H9 (cell line): ENCODE results near the gene OR2Y1. TPM values are rescaled to one million over a fixed set of nuclear protein-coding genes. Genes with fewer than 3 reads are reported as not detected.

Experiments used
- DNase-seq: peaks from one replicate; pipeline ENCODE4 v3.0.0-alpha.2; 2017
- H2AFZ ChIP-seq: one replicate; pipeline ENCODE4 v1.6.1; 2013; ENCODE audit warnings: mild to moderate bottlenecking, low read length, control low read depth, moderate library complexity
- H2AK5ac ChIP-seq: 2 replicates; pipeline ENCODE4 v1.6.1; 2013; ENCODE audit warnings: low read length, control low read depth, mixed read lengths; ENCODE audit not compliant: insufficient read length
- H2BK120ac ChIP-seq: one replicate; pipeline ENCODE4 v1.6.1; 2013; ENCODE audit warnings: low read depth, mild to moderate bottlenecking, low read length, control low read depth, inconsistent platforms; ENCODE audit not compliant: poor library complexity, severe bottlenecking
- H2BK12ac ChIP-seq: 2 replicates; pipeline ENCODE4 v1.6.1; 2013; ENCODE audit warnings: low read length, control low read depth, mixed read lengths, low read depth; ENCODE audit not compliant: insufficient read length
- H2BK15ac ChIP-seq: 2 replicates; pipeline ENCODE4 v1.6.1; 2013; ENCODE audit warnings: low read depth, low read length, control low read depth
- H2BK20ac ChIP-seq: one replicate; pipeline ENCODE4 v1.6.1; 2013; ENCODE audit warnings: low read depth, mild to moderate bottlenecking, low read length, control low read depth, inconsistent platforms; ENCODE audit not compliant: poor library complexity, severe bottlenecking
- H2BK5ac ChIP-seq: 2 replicates; pipeline ENCODE4 v1.6.1; 2013; ENCODE audit warnings: low read length, control low read depth, mixed read lengths; ENCODE audit not compliant: insufficient read length
- H3K14ac ChIP-seq: 2 replicates; pipeline ENCODE4 v1.6.1; 2013; ENCODE audit warnings: low read length, control low read depth; ENCODE audit not compliant: insufficient read depth
- H3K18ac ChIP-seq: 2 replicates; pipeline ENCODE4 v1.6.1; 2013; ENCODE audit warnings: low read depth, mild to moderate bottlenecking, mixed read lengths, low read length, control low read depth; ENCODE audit not compliant: insufficient read length
- H3K23ac ChIP-seq: 2 replicates; pipeline ENCODE4 v1.6.1; 2013; ENCODE audit warnings: low read length, control low read depth, mixed read lengths, low read depth; ENCODE audit not compliant: insufficient read length
- H3K23me2 ChIP-seq: 2 replicates; pipeline ENCODE4 v1.6.1; 2013; ENCODE audit warnings: low read depth, mild to moderate bottlenecking, mixed read lengths, low read length, control low read depth; ENCODE audit not compliant: insufficient read length, poor library complexity, severe bottlenecking
- H3K27ac ChIP-seq: 2 replicates; pipeline ENCODE4 v1.5.1; 2013; ENCODE audit warnings: low read length, control low read depth, mixed read lengths, low read depth; ENCODE audit not compliant: insufficient read length
- H3K27me3 ChIP-seq: 2 replicates; pipeline ENCODE4 v1.6.1; 2013; ENCODE audit warnings: low read length, control low read depth, inconsistent platforms; ENCODE audit not compliant: insufficient read depth
- H3K4ac ChIP-seq: 2 replicates; pipeline ENCODE4 v1.6.1; 2013; ENCODE audit warnings: low read depth, mild to moderate bottlenecking, control low read depth, inconsistent platforms, low read length, moderate library complexity
- H3K4me1 ChIP-seq: 2 replicates; pipeline ENCODE4 v1.6.1; 2013; ENCODE audit warnings: low read length, control low read depth, inconsistent platforms; ENCODE audit not compliant: insufficient read depth
- H3K4me2 ChIP-seq: 2 replicates; pipeline ENCODE4 v1.6.1; 2013; ENCODE audit warnings: low read length, control low read depth, mixed read lengths; ENCODE audit not compliant: insufficient read length, insufficient read depth
- H3K56ac ChIP-seq: 2 replicates; pipeline ENCODE4 v1.6.1; 2013; ENCODE audit warnings: low read depth, mild to moderate bottlenecking, mixed read lengths, low read length, control low read depth; ENCODE audit not compliant: insufficient read length
- H3K79me1 ChIP-seq: 2 replicates; pipeline ENCODE4 v1.6.1; 2013; ENCODE audit warnings: low read depth, mild to moderate bottlenecking, moderate library complexity, low read length, control low read depth, inconsistent platforms; ENCODE audit not compliant: insufficient read depth, poor library complexity, severe bottlenecking
- H3K79me2 ChIP-seq: 2 replicates; pipeline ENCODE4 v1.6.1; 2013; ENCODE audit warnings: low read length, control low read depth, inconsistent platforms; ENCODE audit not compliant: insufficient read depth
- H3K9ac ChIP-seq: 2 replicates; pipeline ENCODE4 v1.6.1; 2013; ENCODE audit warnings: low read length, control low read depth, mixed read lengths; ENCODE audit not compliant: insufficient read length; ENCODE audit errors: extremely low read depth
- H3K9me3 ChIP-seq: one replicate; pipeline ENCODE4 v1.6.1; 2013; ENCODE audit warnings: low read depth, low read length, inconsistent platforms; ENCODE audit not compliant: control insufficient read depth
- H3T11ph ChIP-seq: one replicate; pipeline ENCODE4 v1.6.1; 2013; ENCODE audit warnings: mild to moderate bottlenecking, low read length, control low read depth, inconsistent platforms
- H4K20me1 ChIP-seq: one replicate; pipeline ENCODE4 v1.6.1; 2013; ENCODE audit not compliant: control insufficient read depth, insufficient read length, insufficient read depth
- H4K5ac ChIP-seq: 2 replicates; pipeline ENCODE4 v1.6.1; 2013; ENCODE audit warnings: low read depth, mild to moderate bottlenecking, mixed read lengths, low read length, control low read depth; ENCODE audit not compliant: insufficient read length
- H4K8ac ChIP-seq: replicated peaks from 2 replicates; pipeline ENCODE4 v1.6.1; 2013; ENCODE audit warnings: low read length, control low read depth, mixed read lengths, low read depth; ENCODE audit not compliant: insufficient read length
- H4K91ac ChIP-seq: 2 replicates; pipeline ENCODE4 v1.6.1; 2013; ENCODE audit warnings: low read depth, mild to moderate bottlenecking, moderate library complexity, mixed read lengths, low read length, control low read depth; ENCODE audit not compliant: insufficient read length
- H3K27ac Mint-ChIP-seq, 3 experiments: 2 replicates in 2 of 3; 3 replicates in 1 of 3; pipeline ENCODE4 v1.8.0; 2020 to 2021; ENCODE audit warnings: mixed read lengths in 3 of 3, mild to moderate bottlenecking in 1 of 3, moderate library complexity in 1 of 3
- H3K27me3 Mint-ChIP-seq: 2 replicates; pipeline ENCODE4 v1.8.0; 2021; ENCODE audit warnings: low read depth, mild to moderate bottlenecking, moderate library complexity, mixed read lengths
- H3K36me3 Mint-ChIP-seq, 3 experiments: 2 replicates in 2 of 3; 3 replicates in 1 of 3; pipeline ENCODE4 v1.8.0; 2020 to 2021; ENCODE audit warnings: low read depth in 3 of 3, mixed read lengths in 3 of 3; ENCODE audit not compliant: insufficient read depth in 1 of 3
- H3K4me1 Mint-ChIP-seq, 2 experiments: 2 replicates each; pipeline ENCODE4 v1.8.0; 2020; ENCODE audit warnings: mixed read lengths in 2 of 2
- H3K4me3 Mint-ChIP-seq, 2 experiments: 2 replicates in 1 of 2; 3 replicates in 1 of 2; pipeline ENCODE4 v1.8.0; 2020 to 2021; ENCODE audit warnings: mild to moderate bottlenecking in 2 of 2, mixed read lengths in 2 of 2, moderate library complexity in 1 of 2
- H3K9me3 Mint-ChIP-seq, 2 experiments: 2 replicates in 1 of 2; 3 replicates in 1 of 2; pipeline ENCODE4 v1.8.0; 2020; ENCODE audit warnings: mild to moderate bottlenecking in 2 of 2, mixed read lengths in 2 of 2, moderate library complexity in 1 of 2
- CTCF ChIP-seq: fragments of 200-600 bp; sonication (generic); conservative IDR thresholded peaks from 3 replicates; pipeline ENCODE4 v1.8.0; 2021; ENCODE audit warnings: antibody characterized with exemption, mild to moderate bottlenecking
- WGBS: extraction: QIAGEN DNeasy Blood & Tissue Kit; methylation state at CpG from one replicate; pipeline ENCODE4 v1.1.7; 2013; ENCODE audit warnings: missing lambda C conversion rate, low lambda C conversion rate, mixed read lengths; ENCODE audit not compliant: insufficient read length; ENCODE audit errors: extremely low coverage; 5-methylcytosine and 5-hydroxymethylcytosine counted together
- total RNA-seq: library from RNA; stranded (reverse); gene quantifications from 2 replicates; pipeline ENCODE4 v1.2.1, GENCODE V29; 2021

OR2Y1 gene
- total RNA-seq, 1 experiment from 2014 or later: not detected

- Histone ChIP-seq H3K27ac (no peak overlapping the region), H3K4me1 (no peaks in the 10 kb centered on the region), H2BK20ac (no peak overlapping the region), H2BK120ac (no peak overlapping the region), H3K23me2 (no peaks in the 10 kb centered on the region), H2AFZ (no peak overlapping the region), H3K9me3 (no peaks in the 10 kb centered on the region), H2BK5ac (no peak overlapping the region), H3K9ac (no peak overlapping the region), H3K18ac (no peak overlapping the region), H2AK5ac (no peak overlapping the region), H3K79me1 (no peaks in the 10 kb centered on the region), H3K56ac (no peak overlapping the region), H3K27me3 (no peaks in the 10 kb centered on the region), H3K23ac (no peak overlapping the region), H3T11ph (no peak overlapping the region), H4K91ac (no peak overlapping the region), H2BK15ac (no peak overlapping the region), H4K5ac (no peak overlapping the region), H3K79me2 (no peaks in the 10 kb centered on the region), H2BK12ac (no peak overlapping the region), H4K8ac (no peak overlapping the region), H3K4ac (no peak overlapping the region), H3K4me2 (no peak overlapping the region), H3K14ac (no peak overlapping the region), H4K20me1 (no peaks in the 10 kb centered on the region)
- Mint-ChIP-seq H3K36me3 (peaks cover 5 to 19% (median 14%) of the 10 kb centered on the region in 3 experiments), H3K4me3 (no peak overlapping the region), H3K27ac (no peak overlapping the region), H3K4me1 (no peaks in the 10 kb centered on the region), H3K9me3 (peaks cover 31 to 36% of the 10 kb centered on the region in 2 experiments), H3K27me3 (peaks cover 4% of the 10 kb centered on the region; the same call in 1 of the 2 replicates)
- TF ChIP-seq CTCF: no peak
- no CpG with 5 or more reads among the region's 3 CpGs for WGBS
- DNase-seq: no peak
Observed at GRCh38 chr5:180769821-180770220, 30.0 kb upstream of the OR2Y1 start.
